ENCODE data around the gene DNAJB1. TPM values are rescaled to one million over a fixed set of nuclear protein-coding genes. Genes with fewer than 3 reads are reported as not detected.

Gene DNAJB1
- total and polyA plus RNA-seq, 2 of the 13 experiments (the other 11 are each of a cell fraction or from before 2014, with no cell fraction given): 87.5 to 97.3 TPM

GRCh38 chr19:14510311-14511228, 7.6 kb downstream of the DNAJB1 start (continued):
- TF ChIP-seq HNRNPK (IDR thresholded peaks at IDR 0.05; ENCODE audit: low read depth, low read length, poor library complexity, severe bottlenecking) (no peak), ZNF460 (CRISPR knock-in tag; IDR thresholded peaks at IDR 0.05; ENCODE audit: borderline replicate concordance) (peak; percentile 46; the same call in 1 of the 2 replicates), ZNF276 (CRISPR knock-in tag; IDR thresholded peaks at IDR 0.05; ENCODE audit: low read depth) (no peak), SNRNP70 (IDR thresholded peaks at IDR 0.05; ENCODE audit: low read depth, low read length) (no peak), TCF7L2 (IDR thresholded peaks at IDR 0.05; ENCODE audit: low read depth, low read length) (no peak), STAT6 (CRISPR knock-in tag; IDR thresholded peaks at IDR 0.05; ENCODE audit: borderline replicate concordance) (no peak), ZSCAN25 (CRISPR knock-in tag; IDR thresholded peaks at IDR 0.05) (no peak), HBP1 (CRISPR knock-in tag; IDR thresholded peaks at IDR 0.05; ENCODE audit: low read depth) (no peak), ZNF543 (CRISPR knock-in tag; IDR thresholded peaks at IDR 0.05) (no peak), SATB2 (CRISPR knock-in tag; IDR thresholded peaks at IDR 0.05) (no peak), ZNF138 (CRISPR knock-in tag; IDR thresholded peaks at IDR 0.05; ENCODE audit: low read depth) (no peak), HCFC1 (IDR thresholded peaks at IDR 0.05; ENCODE audit: low read depth, low read length) (no peak), CBX2 (IDR thresholded peaks at IDR 0.05; ENCODE audit: low read depth, low read length) (no peak), CBX2 (CRISPR knock-in tag; IDR thresholded peaks at IDR 0.05; ENCODE audit: low read depth) (no peak), ZFP82 (CRISPR knock-in tag; IDR thresholded peaks at IDR 0.05; ENCODE audit: borderline replicate concordance) (no peak), WIZ (CRISPR knock-in tag; IDR thresholded peaks at IDR 0.05) (no peak), MNT (IDR thresholded peaks at IDR 0.05) (no peak), ZBTB2 (CRISPR knock-in tag; IDR thresholded peaks at IDR 0.05; ENCODE audit: low read depth) (no peak), ASH2L (IDR thresholded peaks at IDR 0.05; ENCODE audit: insufficient read length, low read depth, low read length) (no peak), ATAD3A (CRISPR knock-in tag; IDR thresholded peaks at IDR 0.05) (no peak)
